Midbrain (tissue), 1 donor: ENCODE data around the gene CST2.
"Not testable (repeated sequence)": the region's sequence is repeated elsewhere in the genome, so short reads cannot be mapped to it uniquely, and the experiment has no call there.

ENCODE experiments used
- DNase-seq: peaks from one replicate; lab custom pipeline; 2025; lab: John Stamatoyannopoulos, UW

The CST2 gene

GRCh38 chr20:23826541-23827021 lies at the start of gene CST2:
TSS of gene CST2 (minus strand) at chr20:23826729. CDS start at chr20:23826660, 69 bp downstream.
- DNase-seq: no peak

DNA sequence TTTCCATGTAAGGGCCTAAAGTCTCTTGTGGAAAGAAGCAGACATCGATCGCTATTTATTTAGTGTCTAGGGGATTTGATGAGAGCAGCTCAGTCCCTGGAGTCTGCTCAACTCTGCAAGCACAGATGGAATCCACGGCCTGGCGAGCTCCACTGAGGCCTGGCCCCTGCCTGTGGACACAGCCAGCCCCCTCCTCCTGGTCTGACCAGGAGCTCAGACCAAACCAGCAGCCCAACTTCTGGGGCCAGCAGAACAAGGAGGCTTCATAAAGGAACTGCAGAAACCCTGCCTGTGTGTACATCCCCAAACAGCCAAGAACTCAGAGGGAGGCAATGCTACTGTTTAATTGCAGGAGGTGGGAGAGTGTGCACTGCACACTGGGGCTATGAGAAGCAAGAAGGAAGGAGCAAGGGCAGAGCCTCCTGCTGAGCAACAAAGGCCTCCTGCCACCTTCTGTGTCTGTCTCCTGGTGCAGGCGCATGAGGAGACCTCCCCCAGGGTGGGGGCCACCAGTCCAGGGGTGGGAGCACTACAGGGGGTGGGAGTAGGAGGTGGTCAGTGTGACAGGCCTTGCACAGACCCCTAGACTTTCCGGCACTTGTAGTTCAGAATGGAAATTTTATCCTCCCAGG lies 49.2 kb upstream of the CST2 start:
- no peak for DNase-seq

- no peak for DNase-seq
These were observed 48.2 kb upstream of the CST2 start for GRCh38 chr20:23874747-23875146.

- DNase-seq: no peak
These were observed 47.0 kb upstream of the CST2 start for GRCh38 chr20:23873370-23874015.

GRCh38 chr20:23872065-23872464 lies 45.5 kb upstream of the CST2 start:
- no peak for DNase-seq

GRCh38 chr20:23870461-23870860 lies 43.9 kb upstream of the CST2 start:
- no peak for DNase-seq

- DNase-seq: peak; percentile 31
These were observed 43.0 kb upstream of the CST2 start for GRCh38 chr20:23869520-23869919.

GRCh38 chr20:23868321-23868720 lies 41.8 kb upstream of the CST2 start:
- DNase-seq: no peak

- DNase-seq: no peak
These were observed 40.7 kb upstream of the CST2 start for GRCh38 chr20:23867152-23867776.

GRCh38 chr20:23860771-23861170 lies 34.2 kb upstream of the CST2 start:
- DNase-seq: not testable (repeated sequence)

DNA sequence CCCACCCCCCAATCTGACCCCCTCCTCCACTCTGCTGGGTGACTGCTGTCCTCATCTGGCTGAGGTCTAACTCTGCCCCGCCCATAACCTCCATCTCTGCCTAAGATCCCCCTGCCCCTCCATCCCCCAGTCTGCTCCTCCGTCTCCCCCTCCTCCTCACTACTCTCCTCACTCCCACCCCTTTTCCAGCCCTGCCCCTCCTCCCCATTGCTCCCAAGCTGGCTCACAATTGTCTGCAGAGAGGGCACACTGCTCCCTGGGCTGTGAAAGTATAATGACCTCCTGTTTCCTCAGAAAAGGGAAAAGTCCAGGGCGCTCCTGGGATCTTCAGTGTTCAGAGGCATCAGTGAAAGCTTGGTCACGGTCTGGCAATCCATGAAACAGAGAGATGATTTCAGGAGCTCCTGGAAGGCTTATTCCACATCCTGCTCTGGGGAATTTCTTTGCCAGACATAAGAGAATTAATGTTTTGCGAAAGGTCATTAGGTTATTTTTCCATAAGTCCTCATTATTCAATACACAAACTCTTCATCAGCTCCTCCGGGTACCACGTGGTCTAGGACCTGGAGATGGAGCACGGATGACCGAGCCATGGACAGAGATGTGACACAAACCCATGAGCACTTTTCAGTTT lies 31.6 kb upstream of the CST2 start:
- DNase-seq: no peak

GRCh38 chr20:23856736-23857135 lies 30.2 kb upstream of the CST2 start:
- DNase-seq: no peak

DNA sequence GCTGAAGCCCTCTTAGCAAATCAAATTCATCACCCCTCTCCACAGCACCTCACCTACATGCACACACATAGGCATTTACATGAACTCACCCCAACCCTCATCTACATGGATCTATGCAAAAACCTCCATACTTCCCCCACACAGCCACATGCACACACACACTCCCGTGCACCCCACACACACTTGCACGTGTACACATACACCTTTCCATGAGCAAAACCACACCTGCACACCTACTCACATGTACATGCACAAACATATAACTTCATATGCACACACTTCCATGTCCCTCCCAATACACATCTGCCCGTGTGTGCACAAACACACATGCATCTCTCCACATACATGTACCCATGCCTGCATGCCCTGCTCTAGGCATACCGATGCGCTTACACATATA lies 29.7 kb upstream of the CST2 start:
- DNase-seq: no peak

- DNase-seq: no peak
These were observed 15.2 kb upstream of the CST2 start for GRCh38 chr20:23841693-23842092.

DNA sequence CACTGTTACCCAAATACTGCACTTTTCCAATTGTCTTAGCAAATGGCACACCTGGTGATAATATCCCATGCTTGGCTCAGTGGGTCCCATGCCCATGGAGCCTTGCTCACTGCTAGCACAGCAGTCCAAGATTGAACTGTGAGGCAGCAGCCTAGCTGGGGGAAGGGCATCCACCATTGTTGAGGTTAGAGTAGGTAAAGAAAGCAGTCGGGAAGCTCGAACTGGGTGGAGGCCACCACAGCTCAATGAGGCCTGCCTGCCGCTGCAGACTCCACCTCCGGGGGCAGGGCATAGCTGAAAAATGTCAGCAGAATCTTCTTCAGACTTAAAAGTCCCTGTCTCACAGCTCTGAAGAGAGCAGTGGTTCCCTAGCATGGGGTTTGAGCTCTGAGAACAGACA lies 9.2 kb upstream of the CST2 start:
- no peak for DNase-seq

DNA sequence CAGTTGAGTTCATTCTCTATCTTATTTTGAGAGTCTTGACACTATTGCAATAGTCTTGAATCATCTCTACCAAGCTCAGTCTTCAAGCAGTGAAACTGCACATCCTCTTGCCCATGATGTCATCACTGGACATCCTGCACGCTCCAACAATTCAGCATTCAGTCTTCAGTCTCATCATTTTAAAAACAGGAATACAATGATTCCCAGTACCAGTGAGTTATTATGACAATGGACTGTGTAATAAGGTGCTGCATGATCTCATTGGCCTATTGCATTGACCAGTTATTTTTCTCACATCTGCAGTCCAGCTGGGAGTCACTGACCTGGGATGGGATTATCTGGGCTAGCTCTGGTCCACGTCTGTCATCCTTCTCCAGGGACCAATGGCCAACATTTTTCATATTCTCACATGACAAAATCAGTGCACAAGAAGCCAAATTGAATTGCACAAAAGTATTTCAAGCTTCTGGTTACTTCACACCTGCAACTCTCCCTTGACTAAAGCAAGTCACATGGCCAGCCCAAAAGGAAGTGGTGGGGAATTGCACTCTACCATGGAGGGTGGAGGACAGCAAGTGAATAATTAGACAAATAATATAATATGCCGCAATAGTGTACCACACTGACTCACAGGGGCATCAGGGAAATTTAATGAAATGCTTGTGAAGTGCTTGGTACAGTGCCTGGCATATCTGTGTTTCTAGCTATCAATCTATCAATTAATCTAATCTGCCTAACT lies 6.4 kb upstream of the CST2 start:
- no peak for DNase-seq

DNA sequence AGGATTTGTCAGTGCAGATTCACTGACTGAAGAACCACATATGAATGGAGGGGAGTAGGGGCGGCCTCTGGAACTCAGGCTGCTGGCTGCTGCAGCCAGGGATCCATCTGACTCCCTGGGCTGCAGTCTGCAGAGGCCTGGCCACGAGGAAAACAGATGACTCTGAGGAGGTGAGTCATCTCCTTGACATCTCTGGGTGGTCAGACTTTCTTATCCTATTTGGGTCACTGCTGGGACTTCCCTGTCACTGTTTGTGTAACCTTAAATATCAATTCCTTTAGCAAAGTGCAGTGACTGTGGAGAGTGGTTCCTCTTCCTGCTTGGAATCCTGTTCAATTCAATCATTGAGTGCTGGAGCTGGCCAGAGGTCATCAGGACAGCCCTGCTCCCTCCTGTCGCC lies 5.4 kb upstream of the CST2 start:
- DNase-seq: not testable (repeated sequence)

DNA sequence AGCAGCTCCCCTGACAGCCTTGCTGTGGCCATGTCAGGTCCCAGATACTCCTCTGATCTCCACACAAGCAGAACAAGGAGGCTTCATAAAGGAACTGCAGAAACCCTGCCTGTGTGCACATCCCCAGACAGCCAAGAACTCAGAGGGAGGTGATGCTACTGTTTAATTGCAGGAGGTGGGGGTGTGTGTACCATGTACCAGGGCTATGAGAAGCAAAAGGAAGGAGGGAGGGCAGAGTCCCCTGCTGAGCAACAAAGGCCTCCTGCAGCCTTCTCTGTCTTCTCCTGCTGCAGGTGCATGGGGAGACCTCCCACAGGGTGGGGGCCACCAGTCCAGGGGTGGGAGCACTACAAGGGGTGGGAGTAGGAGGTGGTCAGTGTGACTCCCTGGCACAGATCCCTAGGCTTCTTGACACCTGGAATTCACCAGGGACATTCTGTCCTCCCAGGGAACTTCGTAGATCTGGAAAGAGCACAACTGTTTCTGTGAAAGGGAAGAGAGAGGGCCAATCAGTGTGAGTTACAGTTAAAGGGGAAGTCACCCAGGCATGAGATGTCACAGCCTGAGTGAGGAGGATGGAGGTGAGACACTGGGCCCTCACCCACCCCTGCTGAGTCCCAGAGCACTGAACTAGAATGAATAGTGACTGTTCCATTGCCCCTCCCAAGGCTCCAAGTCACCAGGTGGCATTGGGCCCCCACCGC lies 2.8 kb downstream of the CST2 start:
- DNase-seq: no peak

DNA sequence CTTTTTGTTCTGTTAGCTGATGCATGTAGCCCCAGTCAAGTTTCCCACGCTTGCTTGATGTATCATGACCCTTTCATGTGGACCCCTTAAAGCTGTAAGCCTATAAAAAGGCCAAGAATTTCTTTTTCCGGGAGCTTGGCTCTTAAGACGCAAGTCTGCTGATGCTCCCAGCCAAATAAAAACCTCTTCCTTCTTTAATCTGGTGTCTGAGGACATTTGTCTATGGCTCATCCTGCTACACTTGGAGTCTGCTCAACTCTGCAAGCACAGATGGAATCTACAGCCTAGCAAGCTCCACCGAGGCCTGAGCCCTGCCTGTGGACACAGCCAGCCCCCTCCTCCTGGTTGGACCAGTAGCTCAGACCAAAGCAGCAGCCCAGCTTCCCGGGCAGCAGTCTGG lies 3.4 kb downstream of the CST2 start:
- no peak for DNase-seq

- no peak for DNase-seq
These were observed 6.0 kb downstream of the CST2 start for GRCh38 chr20:23820493-23820892.

- DNase-seq: not testable (repeated sequence)
These were observed 15.0 kb downstream of the CST2 start for GRCh38 chr20:23811559-23811958.
